GM12875 (cell line): ENCODE results near the gene FAM229A.
"Not testable (repeated sequence)": the region's sequence is repeated elsewhere in the genome, so short reads cannot be mapped to it uniquely, and the experiment has no call there.

Experiments used
- H3K4me3 ChIP-seq: one replicate; pipeline ENCODE4 v1.5.1; 2011; ENCODE audit warnings: low read depth, low read length, control low read depth
- CTCF ChIP-seq: IDR thresholded peaks from 2 replicates; pipeline ENCODE4 v1.5.1; 2011; ENCODE audit warnings: low read depth, mild to moderate bottlenecking, control low read depth, inconsistent platforms, low read length, moderate library complexity, borderline replicate concordance; ENCODE audit not compliant: insufficient read depth

The FAM229A gene

GRCh38 chr1:32399843-32400242 is 37.6 kb upstream of the FAM229A start:
- H3K4me3 ChIP-seq = no peak overlapping the region
- TF ChIP-seq CTCF = no peak

- no peak overlapping the region for H3K4me3 ChIP-seq
- TF ChIP-seq CTCF = no peak
Measured at GRCh38 chr1:32398401-32398800, 36.1 kb upstream of the FAM229A start.

- H3K4me3 ChIP-seq = not testable (repeated sequence)
Measured at GRCh38 chr1:32396524-32396923, 34.2 kb upstream of the FAM229A start.

GRCh38 chr1:32394890-32395432 is 32.7 kb upstream of the FAM229A start:
- H3K4me3 ChIP-seq = peak overlapping the region; percentile 89
- TF ChIP-seq CTCF = no peak

- TF ChIP-seq CTCF = no peak
- peak within 1 kb of the TSS; percentile 89 for H3K4me3 ChIP-seq
Measured at GRCh38 chr1:32394141-32394889, 32.0 kb upstream of the FAM229A start, which contains the start of gene BSDC1. Gene BSDC1, minus strand, starts transcription at chr1:32394441. Its CDS starts 27 bp downstream, at chr1:32394414.

GRCh38 chr1:32393832-32394140 is 31.5 kb upstream of the FAM229A start:
- peak overlapping the region; percentile 89 for H3K4me3 ChIP-seq
- no peak for TF ChIP-seq CTCF

GRCh38 chr1:32393136-32393535 is 30.9 kb upstream of the FAM229A start:
- no peak overlapping the region for H3K4me3 ChIP-seq
- no peak for TF ChIP-seq CTCF
